T-cell (primary cell): ENCODE data around the gene POSTN. TPM values are rescaled to one million over a fixed set of nuclear protein-coding genes. Genes with fewer than 3 reads are reported as not detected.

Experiments used
- ATAC-seq, 4 experiments: fragments of 200-7000 bp in 3 of 4; fragments of 150-1000 bp in 1 of 4; cut with Tn5 transposase; replicated peaks in 1 of 4; 1 replicate in 3 of 4; 2 replicates in 1 of 4; pipeline ENCODE4 v1.10.0; 2021; ENCODE audit warnings: moderate library complexity in 3 of 4, mild to moderate bottlenecking in 2 of 4, moderate number of reproducible peaks in 1 of 4
- CTCF ChIA-PET, 2 donors: fragments of 300-600 bp; sonication (Branson Sonifier 250); formaldehyde crosslinking; loops; one replicate each; lab custom pipeline; 2022; ENCODE audit warnings: antibody characterized with exemption in 2 of 2; lab: Charles Lee
- POLR2A ChIA-PET, 2 donors: fragments of 300-600 bp; sonication (Branson Sonifier 250); formaldehyde crosslinking; loops; one replicate each; lab custom pipeline; 2022; ENCODE audit warnings: antibody characterized with exemption in 2 of 2; lab: Charles Lee
- DNase-seq, 35 experiments: peaks; one replicate each; pipeline versions ENCODE4 v3.0.0 to v3.0.0-alpha.2; 2013 to 2023
- H3K27ac ChIP-seq: one replicate; pipeline ENCODE4 v1.5.1; 2013; ENCODE audit warnings: low read length
- H3K27me3 ChIP-seq, 2 experiments: replicated peaks in 1 of 2; 1 replicate in 1 of 2; 2 replicates in 1 of 2; pipeline versions ENCODE4 v1.6.1 to v1.7.0; 2013; ENCODE audit warnings: low read length in 1 of 2, mixed read lengths in 1 of 2; ENCODE audit not compliant: control insufficient read depth in 2 of 2, insufficient read depth in 2 of 2; ENCODE audit errors: extremely low read depth in 1 of 2
- H3K36me3 ChIP-seq, 2 donors: 1 replicate in 1 of 2; 2 replicates in 1 of 2; pipeline versions ENCODE4 v1.6.1 to v1.7.0; 2013; ENCODE audit warnings: low read length in 1 of 2; ENCODE audit not compliant: control insufficient read depth in 2 of 2, insufficient read depth in 1 of 2; ENCODE audit errors: extremely low read depth in 1 of 2
- H3K4me1 ChIP-seq, 2 experiments: 1 replicate in 1 of 2; 2 replicates in 1 of 2; pipeline versions ENCODE4 v1.6.1 to v1.7.0; 2013; ENCODE audit warnings: low read length in 2 of 2, mixed read lengths in 1 of 2; ENCODE audit not compliant: insufficient read depth in 2 of 2, control insufficient read depth in 1 of 2; ENCODE audit errors: extremely low read depth in 1 of 2
- H3K4me3 ChIP-seq, 2 donors: 1 replicate in 1 of 2; 2 replicates in 1 of 2; pipeline versions ENCODE4 v1.5.1 to v1.7.0; 2013; ENCODE audit warnings: mild to moderate bottlenecking in 2 of 2, low read length in 1 of 2, moderate library complexity in 1 of 2; ENCODE audit not compliant: control insufficient read depth in 1 of 2; ENCODE audit errors: extremely low read depth in 1 of 2
- H3K9me3 ChIP-seq: 2 replicates; pipeline ENCODE4 v1.7.0; 2013
- H3K27ac Mint-ChIP-seq, 2 donors: one replicate each; pipeline ENCODE4 v1.8.0; 2020 to 2021; ENCODE audit warnings: mild to moderate bottlenecking in 2 of 2, mixed read lengths in 2 of 2
- H3K27me3 Mint-ChIP-seq, 2 donors: one replicate each; pipeline ENCODE4 v1.8.0; 2021 to 2022; ENCODE audit warnings: mixed read lengths in 2 of 2
- H3K36me3 Mint-ChIP-seq: one replicate; pipeline ENCODE4 v1.8.0; 2021; ENCODE audit warnings: mixed read lengths
- H3K4me1 Mint-ChIP-seq, 3 donors: one replicate each; pipeline ENCODE4 v1.8.0; 2020 to 2022; ENCODE audit warnings: mixed read lengths in 3 of 3, mild to moderate bottlenecking in 1 of 3
- H3K4me3 Mint-ChIP-seq, 3 donors: one replicate each; pipeline ENCODE4 v1.8.0; 2020 to 2022; ENCODE audit warnings: mild to moderate bottlenecking in 3 of 3, mixed read lengths in 3 of 3, moderate library complexity in 3 of 3
- H3K9me3 Mint-ChIP-seq, 3 donors: one replicate each; pipeline ENCODE4 v1.8.0; 2020 to 2022; ENCODE audit warnings: mixed read lengths in 3 of 3
- WGBS: methylation state at CpG from one replicate; pipeline ENCODE4 v1.1.5; 2013; ENCODE audit warnings: missing lambda C conversion rate; ENCODE audit not compliant: insufficient coverage; 5-methylcytosine and 5-hydroxymethylcytosine counted together
- total RNA-seq, 35 experiments: library from RNA in 6 of 35; stranded (reverse) in 6 of 35; fragments of 120-200 nt in 1 of 35; gene quantifications; one replicate each; pipeline versions ENCODE4 v1.2.1 to v1.2.4 and lab custom pipeline; 2013 to 2026

The POSTN gene
- total RNA-seq, 5 donors from 2014 or later (not counting 1 experiment from before 2014, with no cell fraction given) = 0.07 to 0.64 TPM; not detected in 3

- Histone ChIP-seq H3K9me3 (no peaks in the 10 kb centered on the region), H3K4me1 (no peaks in the 10 kb centered on the region), H3K36me3 (no peaks in the 10 kb centered on the region), H3K27me3 (no peaks in the 10 kb centered on the region), H3K27ac (no peak overlapping the region), H3K4me3 (no peak overlapping the region)
- POLR2A ChIA-PET = no interaction called here
- 67% methylated on average over 1 of the region's 3 CpGs for WGBS
- ATAC-seq (no peak), DNase-seq (no peak)
- H3K9me3 Mint-ChIP-seq = peaks cover 7 to 24% (median 12%) of the 10 kb centered on the region in 3 donors
- no peaks in the 10 kb centered on the region for H3K36me3 Mint-ChIP-seq
- no peaks in the 10 kb centered on the region for H3K4me1 Mint-ChIP-seq
- H3K4me3 Mint-ChIP-seq = no peak overlapping the region
- H3K27me3 Mint-ChIP-seq = no peaks in the 10 kb centered on the region
- no peak overlapping the region for H3K27ac Mint-ChIP-seq
- CTCF ChIA-PET = no interaction called here
These were observed 64.4 kb downstream of the POSTN start for GRCh38 chr13:37534181-37534580.

DNA sequence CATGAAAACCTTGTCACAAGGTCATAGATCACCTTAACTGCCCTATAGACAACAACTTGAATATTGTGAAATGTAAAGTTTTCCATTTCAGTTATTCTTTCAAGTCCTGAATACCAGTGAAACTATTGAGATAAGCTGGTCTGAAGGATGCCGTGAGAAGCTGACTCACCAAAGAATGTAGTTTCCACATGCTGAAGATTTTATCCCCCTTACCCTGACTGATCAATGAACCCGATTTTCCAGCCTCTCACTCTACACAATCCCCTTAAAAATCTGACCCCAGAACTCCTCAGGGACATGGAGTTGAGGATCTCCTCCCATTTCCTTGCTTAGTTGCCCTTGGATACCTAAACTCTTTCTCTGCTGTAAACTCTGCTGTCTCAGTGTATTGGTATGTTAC lies 67.5 kb downstream of the POSTN start:
- Mint-ChIP-seq H3K27ac (no peak overlapping the region), H3K9me3 (peaks cover 9 to 21% (median 10%) of the 10 kb centered on the region in 3 donors), H3K27me3 (no peaks in the 10 kb centered on the region), H3K36me3 (no peaks in the 10 kb centered on the region), H3K4me1 (no peaks in the 10 kb centered on the region), H3K4me3 (no peak overlapping the region)
- no peak for ATAC-seq
- ChIA-PET CTCF (no interaction called here), POLR2A (no interaction called here)
- Histone ChIP-seq H3K36me3 (no peaks in the 10 kb centered on the region), H3K27ac (no peak overlapping the region), H3K9me3 (no peaks in the 10 kb centered on the region), H3K27me3 (no peaks in the 10 kb centered on the region), H3K4me1 (no peaks in the 10 kb centered on the region), H3K4me3 (no peak overlapping the region)
- no peak for DNase-seq
- no CpG with 5 or more reads among the region's 2 CpGs for WGBS

DNA sequence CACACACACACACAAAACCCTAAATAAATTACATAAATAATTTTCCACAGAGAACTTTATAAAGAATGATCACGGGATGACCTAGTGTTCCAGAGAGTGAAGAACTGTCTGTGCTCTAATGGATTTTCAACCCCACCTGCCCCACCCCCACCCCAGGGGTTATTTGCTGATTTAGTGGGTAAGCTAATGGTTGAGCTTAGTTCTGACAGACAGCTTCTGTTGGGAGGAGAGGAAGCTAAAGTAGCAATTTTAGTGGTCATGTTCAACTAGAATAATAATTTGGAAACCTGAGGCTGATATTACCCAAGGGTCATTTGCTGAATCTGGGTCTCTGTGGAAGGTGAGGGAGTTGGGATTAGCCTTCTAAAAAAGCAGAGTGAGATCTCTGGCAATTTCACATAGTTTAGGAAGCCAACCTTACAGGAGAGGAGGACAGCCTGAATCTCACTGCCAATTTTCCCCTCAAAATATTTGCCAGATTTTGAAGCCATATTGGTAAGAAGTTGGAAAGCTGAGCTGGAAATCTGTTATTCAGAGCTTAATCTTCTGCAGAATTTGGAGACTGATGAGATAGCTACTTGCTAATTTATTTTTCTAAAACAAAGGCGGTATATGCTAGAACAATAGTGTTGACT lies 68.7 kb downstream of the POSTN start:
- ChIA-PET CTCF (no interaction called here), POLR2A (no interaction called here)
- Histone ChIP-seq H3K4me3 (no peak overlapping the region), H3K27ac (no peak overlapping the region), H3K36me3 (no peaks in the 10 kb centered on the region), H3K27me3 (no peaks in the 10 kb centered on the region), H3K4me1 (no peaks in the 10 kb centered on the region), H3K9me3 (no peaks in the 10 kb centered on the region)
- no peak overlapping the region for H3K27ac Mint-ChIP-seq
- WGBS = 100% methylated on average over 1 of the region's 2 CpGs
- ATAC-seq = no peak
- peaks cover 5 to 20% (median 10%) of the 10 kb centered on the region in 3 donors for H3K9me3 Mint-ChIP-seq
- no peaks in the 10 kb centered on the region for H3K4me1 Mint-ChIP-seq
- no peak for DNase-seq
- no peaks in the 10 kb centered on the region for H3K36me3 Mint-ChIP-seq
- H3K4me3 Mint-ChIP-seq = no peak overlapping the region
- H3K27me3 Mint-ChIP-seq = no peaks in the 10 kb centered on the region

- Mint-ChIP-seq H3K4me3 (no peak overlapping the region), H3K4me1 (no peaks in the 10 kb centered on the region), H3K36me3 (no peaks in the 10 kb centered on the region), H3K9me3 (peaks cover 5 to 17% (median 14%) of the 10 kb centered on the region in 3 donors), H3K27ac (no peak overlapping the region), H3K27me3 (no peaks in the 10 kb centered on the region)
- Histone ChIP-seq H3K4me3 (no peak overlapping the region), H3K27me3 (no peaks in the 10 kb centered on the region), H3K36me3 (no peaks in the 10 kb centered on the region), H3K27ac (no peak overlapping the region), H3K4me1 (no peaks in the 10 kb centered on the region), H3K9me3 (no peaks in the 10 kb centered on the region)
- ChIA-PET POLR2A (no interaction called here), CTCF (no interaction called here)
- DNase-seq (no peak), ATAC-seq (no peak)
- 80% methylated on average over 2 of the region's 3 CpGs for WGBS
These were observed 71.7 kb downstream of the POSTN start for GRCh38 chr13:37526710-37527473.

DNA sequence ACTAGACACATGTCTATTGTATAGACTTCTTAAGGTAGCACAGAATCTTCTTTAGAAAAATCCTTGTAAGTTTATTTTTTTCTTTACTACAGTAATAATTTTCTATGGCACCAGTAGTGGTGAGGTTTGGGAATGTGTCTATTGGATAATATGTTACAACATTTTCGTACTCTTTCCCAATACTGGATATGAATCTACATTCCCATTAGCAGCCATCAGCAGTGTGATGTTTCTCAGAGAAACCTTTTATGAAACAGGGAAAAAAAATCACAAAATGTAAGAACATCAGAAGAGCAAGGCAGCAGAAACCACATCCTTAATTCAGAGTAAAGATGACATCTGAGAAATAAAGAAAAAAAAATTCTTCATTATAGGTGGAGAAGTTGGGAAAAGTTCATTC lies 83.3 kb downstream of the POSTN start:
- Mint-ChIP-seq H3K27me3 (no peaks in the 10 kb centered on the region), H3K27ac (no peak overlapping the region), H3K4me3 (no peak overlapping the region), H3K4me1 (no peaks in the 10 kb centered on the region), H3K36me3 (no peaks in the 10 kb centered on the region), H3K9me3 (peaks cover 0 to 3% (median 3%) of the 10 kb centered on the region in 3 donors)
- Histone ChIP-seq H3K4me1 (no peaks in the 10 kb centered on the region), H3K9me3 (no peaks in the 10 kb centered on the region), H3K36me3 (no peaks in the 10 kb centered on the region), H3K4me3 (no peak overlapping the region), H3K27me3 (no peaks in the 10 kb centered on the region), H3K27ac (no peak overlapping the region)
- ChIA-PET POLR2A (no interaction called here), CTCF (no interaction called here)
- DNase-seq = no peak
- no CpG with 5 or more reads among the region's 1 CpG for WGBS
- ATAC-seq = no peak
